RPMI7951 (cell line): Measurements from ENCODE around the gene FBF1. TPM values are rescaled to one million over a fixed set of nuclear protein-coding genes. Genes with fewer than 3 reads are reported as not detected.
A peak's percentile ranks its signal among the peaks of the same experiment; 100 is the strongest.

Experiments used
- DNase-seq: peaks from one replicate; pipeline ENCODE4 v3.0.0-alpha.2; 2012; ENCODE audit warnings: low read depth
- total RNA-seq: library from RNA; depleted of rRNA; stranded (reverse); fragments of >200 nt; shearing (Covaris generic); gene quantifications from 2 replicates; pipeline ENCODE4 v1.2.3, GENCODE V29; 2014

The FBF1 gene
- total RNA-seq, 1 experiment from 2014 or later = 6.0 TPM

- no peak for DNase-seq
These were observed 18.4 kb upstream of the FBF1 start for GRCh38 chr17:75959051-75959838.

- DNase-seq = no peak
These were observed 10.2 kb upstream of the FBF1 start for GRCh38 chr17:75950855-75951554.

- no peak for DNase-seq
These were observed 9.6 kb upstream of the FBF1 start for GRCh38 chr17:75950421-75950820.

- DNase-seq = no peak
These were observed 4.4 kb upstream of the FBF1 start for GRCh38 chr17:75945211-75945610.

- no peak for DNase-seq
These were observed 2.6 kb upstream of the FBF1 start for GRCh38 chr17:75943491-75943890.

- no peak for DNase-seq
These were observed 1.6 kb upstream of the FBF1 start for GRCh38 chr17:75942473-75942872.

GRCh38 chr17:75941442-75941819 lies 589 bp upstream of the FBF1 start:
- no peak for DNase-seq

GRCh38 chr17:75937652-75938051 lies 3.2 kb downstream of the FBF1 start:
- DNase-seq = peak; percentile 9

GRCh38 chr17:75933808-75934207 lies 7.0 kb downstream of the FBF1 start:
- no peak for DNase-seq

- DNase-seq = no peak
These were observed 8.0 kb downstream of the FBF1 start for GRCh38 chr17:75932852-75933251.

GRCh38 chr17:75931062-75931461 lies 9.8 kb downstream of the FBF1 start:
- no peak for DNase-seq

GRCh38 chr17:75927286-75927922 lies 13.4 kb downstream of the FBF1 start:
- DNase-seq = no peak

- no peak for DNase-seq
These were observed 14.4 kb downstream of the FBF1 start for GRCh38 chr17:75926456-75926855.

- DNase-seq = no peak
These were observed 14.9 kb downstream of the FBF1 start for GRCh38 chr17:75925912-75926311.

- no peak for DNase-seq
These were observed 15.7 kb downstream of the FBF1 start for GRCh38 chr17:75925103-75925502.

GRCh38 chr17:75922963-75923874 lies 17.6 kb downstream of the FBF1 start:
- no peak for DNase-seq

GRCh38 chr17:75922173-75922961 lies 18.5 kb downstream of the FBF1 start:
- no peak for DNase-seq

- no peak for DNase-seq
These were observed 19.2 kb downstream of the FBF1 start for GRCh38 chr17:75921596-75921995.

GRCh38 chr17:75920045-75920560 lies 20.7 kb downstream of the FBF1 start:
- no peak for DNase-seq

GRCh38 chr17:75919611-75920010 lies 21.2 kb downstream of the FBF1 start:
- DNase-seq = no peak
